DMS79 treated with DMSO at 0.1 percent for 48 hours (cell line): Measurements from ENCODE around the gene GLIPR2.
"Not testable (repeated sequence)": the region's sequence is repeated elsewhere in the genome, so short reads cannot be mapped to it uniquely, and the experiment has no call there.

Source experiments
- DNase-seq: peaks from one replicate; lab custom pipeline; 2025; lab: John Stamatoyannopoulos, UW

GLIPR2 gene

DNA sequence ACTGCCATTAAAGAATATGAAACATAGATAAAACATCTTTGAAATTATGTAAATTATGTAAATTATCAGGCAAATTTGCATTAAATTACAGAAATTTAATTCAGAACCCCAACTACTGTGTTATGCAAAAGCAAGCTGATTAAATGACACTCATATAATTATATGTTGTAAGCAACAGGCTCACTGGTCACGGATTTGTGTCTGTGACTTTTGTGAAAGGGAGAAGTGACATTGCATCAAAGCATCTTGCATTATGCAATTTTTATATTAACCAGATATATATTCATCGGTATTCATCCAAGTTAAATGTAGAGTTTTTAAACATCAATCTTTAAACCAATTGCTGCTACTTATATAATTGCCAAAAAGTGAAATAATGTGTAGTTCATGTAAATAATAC is 13.0 kb upstream of the GLIPR2 start:
- no peak for DNase-seq

DNA sequence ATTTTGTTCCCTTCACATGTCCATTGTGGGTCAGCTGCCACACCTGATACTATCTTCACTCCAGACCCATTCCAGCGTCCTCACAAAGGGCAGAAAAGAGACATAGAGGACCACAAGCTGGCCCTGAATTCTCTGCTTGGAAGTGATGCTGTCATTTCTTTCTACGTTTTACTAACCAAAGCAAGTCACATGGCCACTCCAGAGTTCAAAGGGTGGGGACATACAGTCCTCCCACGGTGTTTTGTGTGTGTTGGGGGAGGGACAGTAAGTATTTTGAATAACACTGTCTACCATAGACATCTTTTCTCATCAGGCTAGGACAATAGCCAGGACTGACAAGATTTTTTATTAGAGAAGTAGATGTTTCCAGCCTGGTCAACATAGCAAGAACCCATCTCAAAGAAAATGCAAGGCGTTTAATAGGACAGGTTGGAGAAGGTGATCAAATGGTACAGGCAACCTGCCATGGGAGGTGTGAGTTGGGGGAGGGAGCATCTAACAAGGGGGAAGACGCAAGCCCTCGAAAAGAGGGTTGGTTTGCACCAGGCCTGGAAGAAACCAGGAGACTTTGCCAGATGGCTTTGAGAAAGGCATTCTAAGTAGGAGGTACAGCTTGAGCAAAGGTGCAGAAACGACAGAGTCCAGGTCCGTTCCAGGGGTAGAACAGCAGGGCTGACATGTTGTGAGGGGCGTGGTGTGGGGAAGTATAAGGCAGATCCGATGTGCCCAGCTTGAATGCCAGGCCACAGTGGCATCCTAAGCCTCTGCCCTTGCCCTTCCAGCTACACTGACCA is 11.3 kb upstream of the GLIPR2 start:
- no peak for DNase-seq

DNA sequence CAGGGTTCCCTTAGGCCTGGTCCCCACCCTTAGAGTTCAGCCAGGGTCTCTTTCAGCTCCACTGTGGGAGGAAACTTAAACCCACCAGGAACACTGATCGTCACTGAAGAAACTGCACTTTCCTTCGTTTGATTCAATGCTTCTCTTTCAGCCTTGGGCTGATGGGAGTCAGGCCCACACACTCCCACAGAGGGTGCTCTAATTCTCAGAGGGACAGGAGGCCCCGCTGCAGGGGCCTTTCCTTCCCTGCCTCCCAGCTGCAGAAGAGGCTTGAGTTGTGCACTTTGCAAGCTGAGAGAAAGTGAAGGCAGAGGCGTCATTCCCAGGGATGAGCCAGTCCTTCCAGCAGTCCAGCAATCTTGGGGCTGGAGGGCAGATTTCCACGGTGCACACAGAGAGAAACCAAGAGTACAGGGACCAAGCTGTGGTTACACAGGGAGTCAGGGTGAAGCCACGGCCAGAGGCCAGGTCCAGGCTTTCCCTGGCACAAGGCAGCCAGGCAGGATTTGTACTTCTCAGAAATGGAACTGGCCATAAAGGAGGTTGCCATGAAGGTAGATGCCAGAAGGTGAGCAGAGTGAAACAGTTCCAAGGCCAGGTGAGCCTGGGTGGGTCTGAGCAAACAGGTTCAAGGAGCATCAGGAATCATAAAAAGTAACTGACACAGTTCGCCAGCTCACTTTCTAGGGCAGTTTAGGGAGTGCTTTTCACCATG is 10.4 kb upstream of the GLIPR2 start:
- no peak for DNase-seq

DNA sequence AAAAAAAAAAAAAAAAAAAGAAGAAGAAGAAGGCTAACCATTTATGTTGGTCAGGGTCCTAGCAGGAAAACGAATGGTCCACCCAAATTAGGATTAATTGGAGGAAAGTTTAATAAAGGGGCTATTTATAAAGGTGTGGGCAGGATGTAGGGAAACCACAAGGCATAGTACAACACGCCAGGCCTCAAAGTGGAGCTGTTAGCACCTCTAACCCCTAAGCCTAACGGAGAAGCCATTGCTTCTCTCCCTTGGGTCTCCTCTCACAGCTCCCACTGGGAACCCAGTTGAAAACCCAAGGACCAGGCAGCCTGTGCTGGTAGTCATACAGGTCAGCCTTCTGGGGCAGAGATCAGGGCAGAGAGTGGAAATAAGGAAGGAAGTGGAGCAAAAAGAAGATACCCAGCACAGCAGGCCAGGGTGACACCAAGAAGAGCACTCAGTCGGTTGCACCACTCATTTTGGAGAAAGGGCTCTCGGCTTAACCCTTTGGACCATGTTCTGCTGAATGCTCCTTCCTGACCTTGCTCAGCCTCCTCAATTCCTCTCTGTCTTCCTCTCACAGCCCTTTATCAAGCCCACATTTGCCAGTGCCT is 8.8 kb upstream of the GLIPR2 start:
- DNase-seq = no peak

DNA sequence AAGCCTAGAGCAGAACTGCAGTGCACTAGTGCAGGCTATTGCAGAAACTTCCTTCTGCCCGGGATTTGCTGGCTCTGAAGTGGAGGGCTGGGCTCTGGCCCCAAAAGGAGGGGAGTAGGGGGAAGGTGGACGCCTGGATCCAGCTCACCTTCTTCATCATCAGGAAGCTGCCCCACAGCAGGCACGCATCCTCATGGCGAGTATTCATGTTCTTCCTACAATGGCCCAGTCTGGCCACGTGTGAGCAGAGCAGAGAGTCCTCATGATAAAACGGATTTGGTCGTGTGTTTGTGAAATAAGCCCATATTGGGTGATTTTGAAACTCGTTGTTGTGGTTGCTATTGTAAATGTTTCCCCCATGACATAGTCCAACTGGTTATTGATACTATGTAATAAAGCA is 8.2 kb upstream of the GLIPR2 start:
- DNase-seq = no peak

DNA sequence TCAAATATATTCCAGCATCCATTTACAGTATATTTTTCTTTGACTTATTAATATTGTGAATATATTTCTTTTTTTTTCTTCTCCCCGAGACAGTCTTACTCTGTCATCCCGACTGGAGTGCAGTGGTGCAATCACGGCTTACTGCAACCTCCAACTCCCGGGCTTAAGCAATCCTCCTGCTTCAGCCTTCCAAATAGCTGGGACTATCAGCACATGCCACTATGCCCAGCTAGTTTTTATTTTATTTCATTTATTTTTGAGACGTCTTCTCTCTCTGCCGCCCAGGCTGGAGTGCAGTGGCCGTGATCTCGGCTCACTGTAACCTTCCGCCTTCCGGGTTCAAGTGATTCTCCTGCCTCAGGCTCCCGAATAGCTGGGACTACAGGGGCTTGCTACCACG is 7.4 kb upstream of the GLIPR2 start:
- no peak for DNase-seq

DNA sequence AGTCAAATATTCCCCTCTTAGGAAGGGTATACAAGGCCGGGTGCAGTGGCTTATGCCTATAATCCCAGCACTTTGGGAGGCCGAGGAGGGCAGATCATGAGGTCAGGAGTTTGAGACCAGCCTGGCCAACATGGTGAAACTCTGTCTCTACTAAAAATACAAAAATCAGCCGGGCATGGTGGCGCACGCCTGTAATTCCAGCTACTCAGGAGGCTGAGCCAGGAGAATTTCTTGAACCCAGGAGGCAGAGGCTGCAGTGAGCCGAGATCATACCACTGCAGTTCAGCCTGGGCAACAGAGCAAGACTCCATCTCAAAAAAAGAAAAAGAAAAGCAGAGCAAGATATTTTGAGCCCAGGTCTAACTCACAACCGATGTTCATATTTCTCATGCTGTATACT is 4.9 kb upstream of the GLIPR2 start:
- not testable (repeated sequence) for DNase-seq

DNA sequence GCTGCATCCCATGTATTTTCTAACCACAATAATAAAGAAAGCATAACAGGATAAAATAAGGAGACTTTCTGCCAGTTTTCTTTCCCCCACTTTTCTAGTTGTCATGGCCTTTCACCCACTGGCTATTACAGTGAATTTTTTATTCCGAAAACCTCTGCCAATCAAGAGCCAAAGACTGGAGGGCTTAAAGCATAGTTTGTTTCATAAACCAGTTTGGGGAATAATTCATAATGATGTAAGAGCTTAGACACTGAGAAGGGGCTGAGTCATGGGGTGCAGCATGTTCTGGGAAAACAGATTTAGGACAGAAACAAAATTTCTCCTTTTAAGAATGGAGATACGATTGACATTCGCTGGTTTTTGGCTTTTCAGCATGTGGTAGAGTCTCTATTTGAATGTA is 4.4 kb upstream of the GLIPR2 start:
- DNase-seq = no peak

DNA sequence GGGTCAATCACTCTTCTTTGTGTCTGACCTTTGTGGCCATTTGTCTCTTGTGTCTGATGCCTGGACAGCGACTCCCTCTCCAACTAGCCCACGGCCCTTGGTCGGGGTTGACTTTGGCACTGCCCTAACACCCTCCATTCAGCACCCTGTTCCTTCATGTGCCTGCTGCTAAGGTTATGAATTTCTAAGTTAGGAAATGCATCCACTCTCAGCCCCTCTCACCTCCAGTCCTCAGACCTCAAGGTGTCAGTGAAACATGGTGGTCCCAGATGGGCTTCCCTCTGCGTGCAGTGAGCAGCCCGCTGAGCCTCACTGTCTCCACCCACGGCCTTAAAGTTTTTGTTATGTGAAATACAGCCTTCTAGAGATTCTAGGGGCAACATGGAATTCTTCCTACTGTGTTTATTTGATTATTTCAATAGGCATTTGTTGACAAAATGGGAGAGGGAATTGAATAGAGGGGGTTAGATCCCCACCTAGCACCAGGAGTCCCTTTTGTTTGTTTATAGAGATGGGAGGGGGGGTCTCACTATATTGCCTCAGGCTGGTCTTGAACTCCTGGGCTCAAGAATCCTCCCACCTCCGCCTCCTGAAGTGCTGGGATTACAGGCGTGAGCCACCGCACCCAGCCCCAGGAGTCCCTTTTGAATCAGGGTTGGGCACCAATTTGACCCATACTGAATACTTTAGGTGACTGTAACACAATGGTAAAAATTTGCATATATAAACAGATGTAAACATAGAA is 1.6 kb upstream of the GLIPR2 start:
- DNase-seq = no peak

DNA sequence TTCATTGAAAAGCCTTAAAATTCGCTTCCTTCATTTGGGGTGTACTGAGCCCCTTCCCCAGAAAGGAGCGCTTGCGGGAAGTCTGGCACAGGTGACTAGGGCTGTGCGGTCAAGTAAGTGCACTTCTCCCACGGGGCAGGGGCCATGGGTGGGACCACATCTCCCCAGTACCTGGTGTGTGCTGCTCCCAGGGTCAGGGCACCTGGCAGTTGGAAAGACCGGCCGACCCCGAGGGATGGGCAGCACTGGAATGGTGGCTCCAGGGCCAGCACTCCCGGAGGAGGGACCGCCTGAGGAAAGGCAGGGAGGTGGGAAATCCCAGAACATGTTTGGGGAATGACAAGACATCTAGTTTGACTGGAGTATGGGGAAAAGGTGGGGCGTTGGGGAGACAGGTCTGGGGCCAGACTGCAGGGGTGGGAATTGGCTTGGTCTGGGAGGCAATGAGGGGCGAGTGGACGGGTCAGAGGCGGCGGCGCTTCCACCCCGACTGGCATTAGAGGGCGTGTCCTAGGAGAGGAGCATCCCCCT is 727 bp upstream of the GLIPR2 start:
- DNase-seq = no peak

DNA sequence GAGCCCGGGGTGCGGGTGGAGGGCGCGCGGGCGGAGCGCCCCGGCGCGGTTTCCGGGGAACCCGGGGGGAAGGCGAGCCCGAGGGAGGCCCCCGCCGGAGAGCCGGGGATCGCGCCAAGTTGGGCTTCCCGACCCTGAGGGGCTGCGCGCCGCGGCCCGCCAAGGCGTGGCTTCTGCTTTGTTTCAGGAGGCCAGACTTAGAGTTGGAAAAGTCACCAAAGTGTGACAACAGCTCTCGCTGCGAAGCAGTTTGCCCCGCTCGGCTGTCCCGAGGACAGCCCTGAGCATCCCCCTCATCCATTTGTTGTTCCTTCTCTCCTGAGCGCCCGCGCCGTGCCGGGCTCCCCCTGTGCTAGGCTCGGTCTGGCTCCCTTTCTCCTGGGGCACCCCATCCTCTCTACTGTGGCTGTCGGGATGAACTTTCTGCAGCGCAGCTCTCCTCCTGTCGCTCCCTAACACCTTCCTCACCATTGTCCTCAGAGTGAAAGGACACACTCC is 410 bp downstream of the GLIPR2 start:
- peak; percentile 12 for DNase-seq

DNA sequence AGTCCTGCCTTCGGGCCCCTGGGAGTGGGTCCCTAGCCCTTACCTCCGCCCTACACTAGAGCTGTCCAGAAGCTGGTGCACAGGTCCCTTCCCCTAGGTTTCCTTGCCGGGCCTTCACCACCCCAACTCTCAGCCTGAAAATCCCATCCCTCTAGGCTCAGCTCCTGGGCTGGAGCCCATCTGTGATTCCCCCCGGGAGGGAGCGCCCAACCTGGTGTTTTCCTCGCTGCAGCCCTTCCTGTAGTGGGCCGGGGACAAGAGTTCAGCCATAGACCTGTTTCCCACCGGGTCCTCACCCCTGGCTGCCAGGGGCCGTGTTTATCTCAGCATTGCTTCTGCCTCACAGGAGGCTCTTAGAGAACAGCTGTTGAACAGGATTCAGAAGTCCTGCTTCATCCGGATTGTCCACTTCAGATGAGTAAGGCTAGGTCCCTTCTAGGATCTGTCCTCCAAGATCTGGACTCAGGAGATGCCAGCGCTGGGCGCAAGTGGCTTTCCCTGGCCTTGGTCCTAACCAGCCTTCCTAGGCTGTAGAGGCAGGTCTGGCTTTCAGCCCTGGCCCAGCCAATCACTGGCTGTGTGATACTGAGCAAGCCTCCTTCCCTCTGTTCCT is 965 bp downstream of the GLIPR2 start:
- peak; percentile 20 for DNase-seq

DNA sequence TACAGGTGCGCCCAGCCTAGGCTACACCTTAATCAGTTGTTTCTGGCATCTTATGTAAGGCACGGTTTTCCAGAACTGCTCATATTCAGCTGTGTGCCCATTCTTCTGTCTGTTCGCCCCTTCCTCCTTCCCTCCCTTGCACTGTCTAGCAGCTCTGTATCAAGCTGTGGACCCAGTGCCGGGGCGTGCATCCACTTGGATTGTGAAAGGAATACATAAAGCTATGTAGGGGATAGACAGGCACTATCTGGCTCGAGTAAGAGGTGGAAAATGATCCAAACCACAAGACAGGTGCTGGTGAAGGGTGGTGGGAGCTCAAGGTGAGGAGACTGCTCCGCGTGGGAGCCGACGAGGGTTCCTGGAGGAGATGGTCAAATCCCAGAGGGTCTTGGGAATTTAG is 2.0 kb downstream of the GLIPR2 start:
- no peak for DNase-seq

DNA sequence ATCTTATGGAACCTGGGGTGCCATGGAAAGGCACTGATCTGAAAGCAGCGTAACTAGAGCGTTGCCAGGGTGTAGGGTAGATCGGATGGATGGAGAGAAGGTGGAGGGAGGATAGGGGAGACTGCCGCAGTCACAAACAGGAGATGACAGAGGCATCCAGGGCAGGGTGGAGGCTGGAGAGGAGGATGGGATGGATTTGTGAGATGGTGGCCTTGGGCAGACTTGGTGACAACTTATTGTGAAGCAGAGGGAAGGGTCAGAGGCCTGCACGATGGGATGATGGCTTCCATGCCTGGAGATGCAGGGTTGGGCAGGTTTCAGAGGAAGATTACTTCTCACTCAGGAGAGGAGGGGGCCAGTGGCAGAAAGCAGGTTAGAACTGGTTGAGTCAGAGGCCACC is 2.4 kb downstream of the GLIPR2 start:
- no peak for DNase-seq

DNA sequence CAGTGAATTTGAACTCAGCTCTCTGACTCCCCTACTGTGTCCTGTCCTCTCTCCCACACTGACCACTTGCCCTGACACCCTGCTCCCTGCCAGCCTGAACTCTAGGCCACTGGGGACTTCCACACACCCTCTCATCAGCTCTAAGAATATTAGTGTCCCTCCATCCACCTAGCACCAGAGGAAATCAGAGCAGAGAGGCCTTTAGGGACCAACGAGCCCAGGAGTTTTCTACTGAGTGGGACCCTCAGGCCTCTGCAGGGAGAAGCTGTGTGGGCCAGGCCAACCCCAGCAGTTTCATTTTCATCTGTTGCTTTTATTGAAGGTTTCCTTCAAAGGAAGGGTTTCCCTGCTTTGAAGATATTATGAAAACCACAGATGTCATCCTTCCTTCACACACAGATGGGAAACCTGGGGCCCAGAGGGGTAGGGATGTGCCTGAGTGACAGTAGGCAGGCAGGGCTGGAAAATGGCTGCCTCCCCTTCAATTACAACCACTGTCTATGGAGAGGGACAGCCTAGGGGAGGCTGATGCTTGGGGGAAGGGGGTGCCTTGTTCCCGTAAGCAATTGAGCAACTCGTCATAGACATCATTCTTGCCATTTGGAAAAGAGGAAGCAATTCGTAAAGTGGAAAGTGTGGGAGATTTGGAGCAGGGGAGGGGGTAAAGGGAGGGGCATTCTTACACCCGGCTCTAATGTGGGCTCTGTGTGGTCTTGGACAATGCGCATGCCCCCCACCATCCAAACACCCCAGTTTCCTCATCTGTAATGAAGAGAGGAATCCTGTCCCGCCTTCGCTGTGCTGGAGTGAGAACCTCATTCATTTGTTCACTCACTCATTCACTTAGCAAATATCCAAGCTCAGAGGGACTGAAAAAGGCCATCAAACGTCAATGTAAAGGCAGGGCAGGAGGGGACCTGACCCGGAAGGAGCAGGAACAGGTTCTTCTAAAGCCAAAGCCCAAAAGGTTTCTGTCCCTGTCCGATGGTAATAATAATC is 3.9 kb downstream of the GLIPR2 start:
- no peak for DNase-seq

DNA sequence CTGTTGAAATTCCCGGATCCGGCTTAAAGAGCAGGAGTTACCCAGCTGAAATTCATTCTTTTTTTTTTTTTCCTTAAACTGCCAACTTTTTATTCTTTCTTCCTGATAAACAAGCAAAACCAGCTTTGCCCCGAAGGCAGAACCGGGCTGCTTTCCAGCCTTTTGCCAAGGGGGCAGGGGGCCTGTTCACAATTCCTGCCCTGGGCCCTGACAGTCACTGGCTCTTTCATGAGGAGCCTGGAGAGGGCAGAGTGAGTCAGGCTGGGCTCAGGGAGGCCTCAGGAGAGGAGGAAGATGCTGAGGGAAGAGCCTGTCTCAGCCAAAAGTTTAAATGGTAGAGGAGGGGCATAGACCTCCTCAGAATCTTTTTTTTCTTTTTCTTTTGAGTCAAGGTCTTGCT is 4.8 kb downstream of the GLIPR2 start:
- DNase-seq = no peak

DNA sequence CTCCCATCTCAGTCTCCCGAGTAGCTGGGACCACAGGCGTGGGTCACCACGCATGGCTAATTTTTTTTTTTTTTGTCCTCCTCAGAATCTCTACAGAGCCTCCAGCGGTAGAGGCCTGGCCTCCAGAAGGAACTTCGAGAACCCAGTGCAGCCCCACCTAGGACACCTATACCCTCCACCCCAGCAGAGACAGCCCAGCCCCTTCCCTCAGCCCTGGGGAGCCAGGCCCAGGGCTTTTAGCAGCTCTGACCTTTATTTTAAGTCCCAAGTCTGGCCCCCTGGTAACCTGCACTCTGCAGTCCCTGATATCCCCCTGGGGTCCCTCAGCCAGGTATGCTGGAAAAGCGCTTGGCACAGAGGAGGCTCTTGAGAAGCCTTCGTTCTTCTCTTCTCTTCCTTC is 5.2 kb downstream of the GLIPR2 start:
- no peak for DNase-seq

DNA sequence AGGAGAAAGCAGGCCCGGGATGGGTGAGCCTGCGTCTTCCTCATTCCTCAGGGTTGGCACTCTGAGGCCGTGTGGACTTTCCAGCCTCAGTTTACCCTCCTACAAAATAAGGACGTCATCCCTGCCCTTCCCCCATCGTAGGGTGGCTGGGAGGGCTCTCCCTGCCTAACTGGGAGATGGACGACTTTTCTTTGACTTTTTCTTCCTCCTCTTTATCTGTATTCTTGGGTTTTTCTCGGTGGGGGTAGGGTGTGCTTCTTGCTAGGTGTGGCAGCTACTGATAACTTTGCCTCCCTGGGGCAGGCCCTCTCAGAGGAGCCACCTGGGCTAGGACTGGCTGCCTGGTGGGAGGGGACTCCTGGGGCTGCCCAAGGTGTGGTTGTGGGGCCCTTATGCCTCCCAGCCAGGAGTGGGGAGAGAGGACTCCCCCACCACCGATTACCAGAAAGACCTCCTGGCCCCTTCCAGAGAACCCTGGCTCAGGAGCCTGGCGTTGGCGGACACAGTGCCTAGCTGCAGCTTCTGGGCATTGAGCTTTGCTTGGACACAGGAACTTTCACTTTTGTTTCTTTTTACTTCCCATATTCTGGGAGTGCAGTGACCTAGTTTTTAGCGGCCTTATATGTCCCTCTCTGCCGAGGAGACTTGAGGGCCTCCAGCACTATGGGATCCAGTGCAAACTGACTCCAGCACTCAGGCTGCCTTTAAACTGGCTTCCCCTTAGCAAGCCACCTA is 6.1 kb downstream of the GLIPR2 start:
- no peak for DNase-seq

DNA sequence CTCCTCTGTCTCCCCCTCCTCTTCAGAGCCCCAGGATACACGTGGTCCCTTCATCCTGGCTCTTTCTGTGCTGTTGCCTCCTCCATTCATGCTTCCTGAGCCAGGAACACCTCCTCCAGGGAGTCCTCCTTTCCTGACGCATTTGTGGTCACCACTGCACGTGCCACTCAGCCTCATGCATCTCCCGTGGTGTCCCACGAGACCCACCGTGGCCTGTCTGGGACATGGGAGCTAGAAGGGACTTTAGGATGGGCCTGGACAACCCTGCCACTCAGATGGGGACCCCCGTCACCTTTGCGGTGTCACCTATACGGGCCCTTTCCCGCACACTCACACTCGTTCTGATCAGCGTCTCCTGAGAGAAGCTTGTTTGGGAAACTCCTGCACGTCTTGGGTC is 6.7 kb downstream of the GLIPR2 start:
- DNase-seq = no peak
